ENCODE measurements around the gene EDNRA. TPM values are rescaled to one million over a fixed set of nuclear protein-coding genes. Genes with fewer than 3 reads are reported as not detected.

Gene EDNRA
- total RNA-seq, 1 experiment from 2014 or later = 0.73 TPM

DNA sequence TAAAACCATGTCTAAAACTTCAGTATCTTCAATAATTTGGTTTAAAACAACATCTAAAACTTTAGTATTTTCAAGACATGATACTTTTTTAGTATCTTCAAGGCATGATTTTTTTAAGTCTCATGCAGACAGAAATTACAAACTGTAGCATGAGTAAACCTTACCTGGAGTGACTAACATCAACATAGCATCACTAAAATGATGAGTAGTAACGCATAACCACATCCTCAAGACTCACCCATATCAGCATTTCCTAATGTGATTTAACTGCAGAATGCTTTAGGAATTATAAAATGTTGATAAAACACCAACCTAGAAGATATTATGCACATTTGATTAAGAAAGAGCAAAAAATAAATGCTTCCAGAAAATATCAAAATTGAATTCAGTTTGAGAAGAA is 19.7 kb upstream of the EDNRA start:
- no peaks in the 10 kb centered on the region for H3K4me1 Mint-ChIP-seq (ENCODE audit: low read depth, unreplicated experiment)
- H3K4me1 ChIP-seq = no peaks in the 10 kb centered on the region
- intact Hi-C loops (cut with micrococcal nuclease; ENCODE audit: unreplicated experiment) = no loop called here
- H3K4me3 Mint-ChIP-seq (ENCODE audit: unreplicated experiment) = no peak overlapping the region
- no TSS peak for BruUV-seq (replicated peaks)
- POLR2A ChIA-PET = no interaction called here
- no peak overlapping the region for H3K27ac Mint-ChIP-seq (ENCODE audit: unreplicated experiment)
- no peaks in the 10 kb centered on the region for H3K36me3 ChIP-seq (ENCODE audit: control insufficient read depth, insufficient read depth, low read length)
- TF ChIP-seq, protein P1, sequence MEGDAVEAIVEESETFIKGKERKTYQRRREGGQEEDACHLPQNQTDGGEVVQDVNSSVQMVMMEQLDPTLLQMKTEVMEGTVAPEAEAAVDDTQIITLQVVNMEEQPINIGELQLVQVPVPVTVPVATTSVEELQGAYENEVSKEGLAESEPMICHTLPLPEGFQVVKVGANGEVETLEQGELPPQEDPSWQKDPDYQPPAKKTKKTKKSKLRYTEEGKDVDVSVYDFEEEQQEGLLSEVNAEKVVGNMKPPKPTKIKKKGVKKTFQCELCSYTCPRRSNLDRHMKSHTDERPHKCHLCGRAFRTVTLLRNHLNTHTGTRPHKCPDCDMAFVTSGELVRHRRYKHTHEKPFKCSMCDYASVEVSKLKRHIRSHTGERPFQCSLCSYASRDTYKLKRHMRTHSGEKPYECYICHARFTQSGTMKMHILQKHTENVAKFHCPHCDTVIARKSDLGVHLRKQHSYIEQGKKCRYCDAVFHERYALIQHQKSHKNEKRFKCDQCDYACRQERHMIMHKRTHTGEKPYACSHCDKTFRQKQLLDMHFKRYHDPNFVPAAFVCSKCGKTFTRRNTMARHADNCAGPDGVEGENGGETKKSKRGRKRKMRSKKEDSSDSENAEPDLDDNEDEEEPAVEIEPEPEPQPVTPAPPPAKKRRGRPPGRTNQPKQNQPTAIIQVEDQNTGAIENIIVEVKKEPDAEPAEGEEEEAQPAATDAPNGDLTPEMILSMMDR (IDR thresholded peaks at IDR 0.05; ENCODE audit: insufficient read depth in 1 of 2, low read depth in 1 of 2, low read length in 1 of 2, severe bottlenecking in 1 of 2, unreplicated experiment in 1 of 2) = no peak
- H3K9me3 Mint-ChIP-seq (ENCODE audit: unreplicated experiment) = peaks cover 15% of the 10 kb centered on the region
- no peaks in the 10 kb centered on the region for H3K9me3 ChIP-seq
- H3K4me3 ChIP-seq (ENCODE audit: low read depth, low read length) = no peak overlapping the region
- H3K27me3 Mint-ChIP-seq (ENCODE audit: insufficient read depth, unreplicated experiment) = peaks cover 2% of the 10 kb centered on the region
- no peaks in the 10 kb centered on the region for H3K36me3 Mint-ChIP-seq (ENCODE audit: insufficient read depth, unreplicated experiment)
- H3K27me3 ChIP-seq (replicated peaks; ENCODE audit: control insufficient read depth, insufficient read depth, low read length) = no peaks in the 10 kb centered on the region
- DNase-seq = no peak
- CTCF ChIA-PET = no interaction called here

DNA sequence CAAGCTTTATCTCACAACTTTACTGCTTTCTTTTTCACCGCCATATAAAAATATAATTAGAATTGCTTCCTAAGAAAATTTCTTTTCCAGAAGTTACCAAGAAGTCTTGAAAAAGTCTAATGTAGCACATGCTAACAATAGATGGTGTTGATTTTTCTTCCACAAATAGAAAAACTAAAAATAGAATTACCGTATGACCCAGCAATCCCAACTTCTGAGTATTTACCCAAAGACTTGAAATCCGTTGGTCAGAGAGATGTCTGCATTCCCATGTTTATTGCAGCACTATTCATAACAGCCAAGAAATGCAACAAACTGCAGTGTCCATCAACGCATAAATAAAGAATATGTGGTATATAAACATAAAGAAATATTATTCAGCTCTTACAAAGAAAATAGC is 17.8 kb upstream of the EDNRA start:
- POLR2A ChIA-PET = no interaction called here
- intact Hi-C loops (cut with micrococcal nuclease; ENCODE audit: unreplicated experiment) = no loop called here
- TF ChIP-seq, protein P1 (IDR thresholded peaks at IDR 0.05; ENCODE audit: insufficient read depth in 1 of 2, low read depth in 1 of 2, low read length in 1 of 2, severe bottlenecking in 1 of 2, unreplicated experiment in 1 of 2) = no peak
- CTCF ChIA-PET = no interaction called here
- Histone ChIP-seq H3K27me3 (replicated peaks; ENCODE audit: control insufficient read depth, insufficient read depth, low read length) (no peaks in the 10 kb centered on the region), H3K36me3 (ENCODE audit: control insufficient read depth, insufficient read depth, low read length) (no peaks in the 10 kb centered on the region), H3K9me3 (no peaks in the 10 kb centered on the region), H3K4me1 (no peaks in the 10 kb centered on the region), H3K4me3 (ENCODE audit: low read depth, low read length) (no peak overlapping the region)
- H3K27ac Mint-ChIP-seq (ENCODE audit: unreplicated experiment) = no peak overlapping the region
- H3K4me3 Mint-ChIP-seq (ENCODE audit: unreplicated experiment) = no peak overlapping the region
- H3K9me3 Mint-ChIP-seq (ENCODE audit: unreplicated experiment) = peaks cover 15% of the 10 kb centered on the region
- BruUV-seq (replicated peaks) = no TSS peak
- DNase-seq = no peak
- H3K36me3 Mint-ChIP-seq (ENCODE audit: insufficient read depth, unreplicated experiment) = no peaks in the 10 kb centered on the region
- H3K4me1 Mint-ChIP-seq (ENCODE audit: low read depth, unreplicated experiment) = no peaks in the 10 kb centered on the region
- peaks cover 2% of the 10 kb centered on the region for H3K27me3 Mint-ChIP-seq (ENCODE audit: insufficient read depth, unreplicated experiment)

DNA sequence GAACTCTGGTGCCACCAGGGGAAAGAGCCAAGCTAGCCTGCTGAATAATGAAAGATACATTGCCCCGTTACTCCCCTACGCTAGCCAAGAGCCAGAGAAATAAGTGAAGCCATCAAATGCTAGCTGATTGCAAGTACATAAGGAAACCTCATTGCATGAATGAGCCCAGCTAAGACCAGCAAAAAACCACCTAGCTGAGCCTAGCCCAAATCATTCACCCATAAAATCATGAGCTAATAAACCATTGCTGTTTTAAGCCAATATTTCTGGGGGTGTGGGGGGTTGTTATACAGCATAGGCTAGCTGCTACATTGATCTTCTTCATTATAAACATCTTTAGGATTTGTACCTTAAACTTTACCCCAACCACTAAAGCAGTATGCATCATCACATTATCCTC is 15.4 kb upstream of the EDNRA start:
- H3K4me3 ChIP-seq (ENCODE audit: low read depth, low read length) = no peak overlapping the region
- H3K4me1 ChIP-seq = no peaks in the 10 kb centered on the region
- no TSS peak for BruUV-seq (replicated peaks)
- H3K36me3 ChIP-seq (ENCODE audit: control insufficient read depth, insufficient read depth, low read length) = no peaks in the 10 kb centered on the region
- TF ChIP-seq, protein P1 (IDR thresholded peaks at IDR 0.05; ENCODE audit: insufficient read depth in 1 of 2, low read depth in 1 of 2, low read length in 1 of 2, severe bottlenecking in 1 of 2, unreplicated experiment in 1 of 2) = no peak
- H3K4me3 Mint-ChIP-seq (ENCODE audit: unreplicated experiment) = no peak overlapping the region
- H3K4me1 Mint-ChIP-seq (ENCODE audit: low read depth, unreplicated experiment) = no peaks in the 10 kb centered on the region
- peaks cover 3% of the 10 kb centered on the region for H3K27me3 Mint-ChIP-seq (ENCODE audit: insufficient read depth, unreplicated experiment)
- no peaks in the 10 kb centered on the region for H3K9me3 ChIP-seq
- peaks cover 19% of the 10 kb centered on the region for H3K9me3 Mint-ChIP-seq (ENCODE audit: unreplicated experiment)
- H3K36me3 Mint-ChIP-seq (ENCODE audit: insufficient read depth, unreplicated experiment) = no peaks in the 10 kb centered on the region
- ChIA-PET POLR2A (no interaction called here), CTCF (no interaction called here)
- intact Hi-C loops (cut with micrococcal nuclease; ENCODE audit: unreplicated experiment) = no loop called here
- H3K27ac Mint-ChIP-seq (ENCODE audit: unreplicated experiment) = no peak overlapping the region
- H3K27me3 ChIP-seq (replicated peaks; ENCODE audit: control insufficient read depth, insufficient read depth, low read length) = no peaks in the 10 kb centered on the region
- DNase-seq = no peak
